Measurements from ENCODE around the gene THBD.

Gene THBD

DNA sequence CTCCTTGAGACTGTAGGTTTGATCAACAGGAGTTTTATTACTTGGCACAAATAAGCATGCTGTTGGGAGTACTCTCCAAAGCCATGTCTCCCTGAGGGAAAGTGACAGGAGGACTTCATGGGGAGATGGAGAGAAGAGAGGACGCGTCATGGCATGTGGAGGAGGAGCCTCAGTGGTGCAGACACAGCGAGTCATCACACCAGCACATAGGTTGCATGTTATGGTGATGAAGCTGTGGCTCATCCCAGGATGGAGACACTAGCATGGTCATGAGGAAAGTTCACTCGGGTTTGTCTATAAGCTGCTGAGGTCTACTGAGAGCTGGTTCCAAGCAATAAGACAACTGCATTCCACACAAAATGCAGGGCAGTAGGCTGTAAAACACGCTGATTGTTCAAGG lies 27.5 kb downstream of the THBD start:
- Mint-ChIP-seq H3K4me1 (ENCODE audit: low read depth) (no peaks in the 10 kb centered on the region), H3K36me3 (no peaks in the 10 kb centered on the region), H3K27ac (no peak overlapping the region), H3K9me3 (ENCODE audit: low read depth) (no peaks in the 10 kb centered on the region), H3K4me3 (no peak overlapping the region), H3K27me3 (no peaks in the 10 kb centered on the region)

DNA sequence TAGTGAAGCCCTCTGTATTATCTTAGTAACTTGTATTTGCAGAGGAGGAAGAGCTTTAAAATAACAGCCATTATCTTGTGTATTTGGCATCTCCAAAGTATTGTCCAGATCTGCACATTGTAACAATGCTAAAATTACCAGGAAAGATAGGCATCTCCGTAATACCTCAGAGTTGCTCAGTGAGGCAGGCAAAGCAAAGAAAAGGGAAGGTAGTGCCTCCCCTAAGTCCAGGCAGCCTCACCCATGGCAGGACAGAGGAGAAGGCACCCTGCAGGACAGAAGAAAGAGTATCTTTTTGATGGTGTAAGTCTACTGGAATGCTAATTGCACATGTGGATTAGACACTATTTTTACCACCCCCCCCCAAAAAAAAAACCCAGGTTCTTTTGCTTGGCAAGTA lies 27.9 kb downstream of the THBD start:
- H3K27ac Mint-ChIP-seq: no peak overlapping the region
- no peaks in the 10 kb centered on the region for H3K9me3 Mint-ChIP-seq (ENCODE audit: low read depth)
- no peaks in the 10 kb centered on the region for H3K4me1 Mint-ChIP-seq (ENCODE audit: low read depth)
- no peaks in the 10 kb centered on the region for H3K27me3 Mint-ChIP-seq
- H3K36me3 Mint-ChIP-seq: no peaks in the 10 kb centered on the region
- no peak overlapping the region for H3K4me3 Mint-ChIP-seq

- H3K9me3 Mint-ChIP-seq (ENCODE audit: low read depth): no peaks in the 10 kb centered on the region
- no peaks in the 10 kb centered on the region for H3K27me3 Mint-ChIP-seq
- no peaks in the 10 kb centered on the region for H3K36me3 Mint-ChIP-seq
- H3K27ac Mint-ChIP-seq: no peak overlapping the region
- H3K4me1 Mint-ChIP-seq (ENCODE audit: low read depth): no peaks in the 10 kb centered on the region
- H3K4me3 Mint-ChIP-seq: no peak overlapping the region
These were observed 29.0 kb downstream of the THBD start for GRCh38 chr20:23020230-23021018.

GRCh38 chr20:23019403-23019802 lies 30.1 kb downstream of the THBD start:
- no peaks in the 10 kb centered on the region for H3K36me3 Mint-ChIP-seq
- no peak overlapping the region for H3K4me3 Mint-ChIP-seq
- no peaks in the 10 kb centered on the region for H3K27me3 Mint-ChIP-seq
- no peaks in the 10 kb centered on the region for H3K4me1 Mint-ChIP-seq (ENCODE audit: low read depth)
- H3K27ac Mint-ChIP-seq: no peak overlapping the region
- no peaks in the 10 kb centered on the region for H3K9me3 Mint-ChIP-seq (ENCODE audit: low read depth)

DNA sequence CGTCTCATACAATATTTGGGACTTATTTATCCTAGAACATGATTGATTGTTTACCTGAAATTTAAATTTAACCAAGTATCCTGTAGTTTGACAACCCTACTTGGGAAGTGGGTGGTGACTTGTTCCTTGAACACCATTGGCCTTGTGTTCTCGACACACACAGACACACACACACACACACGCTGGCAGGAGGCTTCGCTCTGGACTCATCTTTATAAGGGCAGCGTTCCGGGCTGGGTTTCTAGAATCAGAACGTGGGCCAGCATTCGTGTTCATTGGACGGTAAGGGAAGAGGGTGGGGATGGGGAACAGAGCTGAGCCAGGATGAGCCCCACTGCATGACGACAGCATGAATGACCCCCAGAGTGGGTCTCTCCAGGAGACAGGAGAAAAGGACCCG lies 30.5 kb downstream of the THBD start:
- no peak overlapping the region for H3K4me3 Mint-ChIP-seq
- H3K36me3 Mint-ChIP-seq: no peaks in the 10 kb centered on the region
- no peaks in the 10 kb centered on the region for H3K4me1 Mint-ChIP-seq (ENCODE audit: low read depth)
- H3K27me3 Mint-ChIP-seq: no peaks in the 10 kb centered on the region
- no peaks in the 10 kb centered on the region for H3K9me3 Mint-ChIP-seq (ENCODE audit: low read depth)
- H3K27ac Mint-ChIP-seq: no peak overlapping the region

DNA sequence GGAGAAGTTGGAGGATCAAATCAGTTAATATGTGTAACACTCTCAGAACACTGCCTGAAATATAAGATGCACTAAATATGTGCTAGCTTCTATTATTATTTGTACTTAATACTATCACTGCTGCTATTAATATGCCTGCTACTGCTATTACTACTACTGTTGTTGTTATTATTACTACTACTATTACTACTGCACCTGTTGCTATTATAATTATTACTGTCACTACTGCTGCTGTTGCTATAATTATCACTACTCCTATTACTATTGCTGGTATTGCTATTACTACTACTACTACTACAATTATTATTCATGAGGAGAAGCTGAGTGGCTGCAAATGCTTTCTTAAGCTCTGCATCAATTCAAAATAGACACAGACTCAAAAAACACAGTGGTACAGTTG lies 31.0 kb downstream of the THBD start:
- no peaks in the 10 kb centered on the region for H3K4me1 Mint-ChIP-seq (ENCODE audit: low read depth)
- H3K27ac Mint-ChIP-seq: no peak overlapping the region
- no peaks in the 10 kb centered on the region for H3K27me3 Mint-ChIP-seq
- H3K9me3 Mint-ChIP-seq (ENCODE audit: low read depth): no peaks in the 10 kb centered on the region
- H3K36me3 Mint-ChIP-seq: no peaks in the 10 kb centered on the region
- H3K4me3 Mint-ChIP-seq: no peak overlapping the region

DNA sequence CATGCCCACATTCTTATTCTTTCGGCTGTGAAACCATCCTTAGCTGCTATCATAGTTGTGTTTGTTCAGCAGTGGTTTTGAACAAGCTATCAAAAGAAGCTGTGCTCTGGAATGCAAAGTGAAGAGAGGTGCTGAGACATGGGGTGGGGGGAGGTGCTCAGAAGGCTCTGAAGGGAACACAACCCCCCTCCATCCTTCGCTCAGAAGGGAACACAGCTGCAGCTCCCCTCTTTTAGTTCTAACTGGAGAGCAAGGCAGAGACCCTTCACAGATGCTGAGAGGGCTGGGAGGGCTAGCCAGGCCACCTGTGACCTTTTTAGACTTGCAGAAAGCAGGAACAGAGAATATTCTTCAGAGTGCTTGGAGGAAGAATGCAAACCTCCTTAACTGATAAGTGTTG lies 32.0 kb downstream of the THBD start:
- no peaks in the 10 kb centered on the region for H3K9me3 Mint-ChIP-seq (ENCODE audit: low read depth)
- H3K4me3 Mint-ChIP-seq: no peak overlapping the region
- no peaks in the 10 kb centered on the region for H3K4me1 Mint-ChIP-seq (ENCODE audit: low read depth)
- H3K27ac Mint-ChIP-seq: no peak overlapping the region
- no peaks in the 10 kb centered on the region for H3K27me3 Mint-ChIP-seq
- H3K36me3 Mint-ChIP-seq: no peaks in the 10 kb centered on the region

DNA sequence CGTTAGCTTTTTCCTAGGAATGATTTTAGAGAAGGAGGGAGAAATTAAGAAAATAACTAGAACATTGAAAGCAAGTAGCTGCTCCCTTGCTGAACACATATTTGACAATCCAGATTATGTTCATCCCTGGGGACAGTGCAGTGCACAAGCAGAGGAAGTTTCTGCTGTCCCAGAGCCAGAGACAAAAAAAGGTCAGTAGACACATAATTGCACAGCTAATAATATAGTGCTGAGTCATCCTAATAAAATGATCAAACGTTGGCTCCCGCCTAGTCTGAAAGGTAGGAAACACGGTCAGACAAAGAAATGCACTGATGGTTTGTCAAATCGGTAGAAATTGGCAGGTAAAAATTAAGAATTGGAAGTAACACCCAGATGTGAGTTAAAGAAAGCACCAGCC lies 36.0 kb downstream of the THBD start:
- no peaks in the 10 kb centered on the region for H3K4me1 Mint-ChIP-seq (ENCODE audit: low read depth)
- H3K4me3 Mint-ChIP-seq: no peak overlapping the region
- H3K27me3 Mint-ChIP-seq: peaks cover 2% of the 10 kb centered on the region
- H3K9me3 Mint-ChIP-seq (ENCODE audit: low read depth): no peaks in the 10 kb centered on the region
- H3K27ac Mint-ChIP-seq: no peak overlapping the region
- H3K36me3 Mint-ChIP-seq: no peaks in the 10 kb centered on the region

- H3K4me1 Mint-ChIP-seq (ENCODE audit: low read depth): no peaks in the 10 kb centered on the region
These were observed 38.3 kb downstream of the THBD start for GRCh38 chr20:23011008-23011721.

DNA sequence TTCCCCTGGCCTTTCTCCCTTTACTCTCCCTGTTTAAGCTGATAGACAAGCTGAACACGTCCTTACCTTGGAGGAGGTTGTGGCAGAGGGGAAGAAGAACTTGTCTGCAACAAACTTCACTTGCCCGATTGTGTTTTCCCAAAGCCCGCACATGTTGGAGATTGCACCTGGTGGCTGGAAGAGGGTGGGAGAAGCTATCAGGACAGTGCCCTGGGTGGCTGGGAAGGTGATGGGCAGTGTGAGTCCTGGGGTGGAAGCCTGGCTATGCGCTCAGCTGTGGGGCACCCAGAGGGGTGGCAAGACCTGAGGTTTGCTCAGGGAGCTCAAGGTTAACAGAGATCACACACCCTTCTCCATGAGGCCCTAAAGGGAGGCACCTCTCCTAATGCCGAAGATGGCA lies 39.4 kb downstream of the THBD start:
- H3K27ac Mint-ChIP-seq: no peak overlapping the region
- no peaks in the 10 kb centered on the region for H3K4me1 Mint-ChIP-seq (ENCODE audit: low read depth)
- H3K27me3 Mint-ChIP-seq: peaks cover 2% of the 10 kb centered on the region
- no peak overlapping the region for H3K4me3 Mint-ChIP-seq
- H3K36me3 Mint-ChIP-seq: no peaks in the 10 kb centered on the region
- no peaks in the 10 kb centered on the region for H3K9me3 Mint-ChIP-seq (ENCODE audit: low read depth)

More at GRCh38 chr20:23011008-23011721, 38.3 kb downstream of the THBD start:
- no peaks in the 10 kb centered on the region for H3K9me3 Mint-ChIP-seq (ENCODE audit: low read depth)
- H3K27me3 Mint-ChIP-seq: peaks cover 2% of the 10 kb centered on the region
- H3K36me3 Mint-ChIP-seq: no peaks in the 10 kb centered on the region
- no peak overlapping the region for H3K4me3 Mint-ChIP-seq
- no peak overlapping the region for H3K27ac Mint-ChIP-seq

- Mint-ChIP-seq H3K4me3 (no peak overlapping the region), H3K27ac (no peak overlapping the region), H3K27me3 (peaks cover 2% of the 10 kb centered on the region), H3K36me3 (no peaks in the 10 kb centered on the region), H3K4me1 (ENCODE audit: low read depth) (no peaks in the 10 kb centered on the region), H3K9me3 (ENCODE audit: low read depth) (no peaks in the 10 kb centered on the region)
These were observed 39.8 kb downstream of the THBD start for GRCh38 chr20:23009636-23010035.

DNA sequence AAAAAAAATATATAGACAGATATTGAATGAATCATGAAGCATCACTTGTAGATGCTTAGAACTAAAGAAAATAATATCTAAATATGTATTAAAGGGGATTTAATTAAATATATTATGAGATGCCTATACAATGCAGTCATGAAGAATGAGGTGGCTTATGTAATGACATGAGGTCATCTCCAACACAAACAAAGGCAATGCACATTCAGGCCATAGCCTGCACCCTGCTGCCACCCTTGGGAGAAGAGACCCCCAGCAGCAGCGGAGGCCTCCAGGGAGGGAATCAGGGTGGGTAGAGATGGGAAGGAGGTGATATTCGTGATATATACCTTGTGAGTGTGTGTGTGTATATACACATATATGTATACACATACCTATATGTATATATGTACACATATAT lies 40.8 kb downstream of the THBD start:
- no peaks in the 10 kb centered on the region for H3K9me3 Mint-ChIP-seq (ENCODE audit: low read depth)
- H3K4me3 Mint-ChIP-seq: no peak overlapping the region
- H3K4me1 Mint-ChIP-seq (ENCODE audit: low read depth): no peaks in the 10 kb centered on the region
- H3K27ac Mint-ChIP-seq: no peak overlapping the region
- peaks cover 2% of the 10 kb centered on the region for H3K27me3 Mint-ChIP-seq
- no peaks in the 10 kb centered on the region for H3K36me3 Mint-ChIP-seq

GRCh38 chr20:23007886-23008655 lies 41.4 kb downstream of the THBD start:
- H3K4me3 Mint-ChIP-seq: no peak overlapping the region
- H3K36me3 Mint-ChIP-seq: no peaks in the 10 kb centered on the region
- H3K27me3 Mint-ChIP-seq: peaks cover 2% of the 10 kb centered on the region
- no peaks in the 10 kb centered on the region for H3K4me1 Mint-ChIP-seq (ENCODE audit: low read depth)
- no peak overlapping the region for H3K27ac Mint-ChIP-seq
- H3K9me3 Mint-ChIP-seq (ENCODE audit: low read depth): no peaks in the 10 kb centered on the region

- Mint-ChIP-seq H3K27me3 (peaks cover 2% of the 10 kb centered on the region), H3K4me3 (no peak overlapping the region), H3K9me3 (ENCODE audit: low read depth) (no peaks in the 10 kb centered on the region), H3K27ac (no peak overlapping the region), H3K36me3 (no peaks in the 10 kb centered on the region), H3K4me1 (ENCODE audit: low read depth) (no peaks in the 10 kb centered on the region)
These were observed 42.0 kb downstream of the THBD start for GRCh38 chr20:23007462-23007861.

DNA sequence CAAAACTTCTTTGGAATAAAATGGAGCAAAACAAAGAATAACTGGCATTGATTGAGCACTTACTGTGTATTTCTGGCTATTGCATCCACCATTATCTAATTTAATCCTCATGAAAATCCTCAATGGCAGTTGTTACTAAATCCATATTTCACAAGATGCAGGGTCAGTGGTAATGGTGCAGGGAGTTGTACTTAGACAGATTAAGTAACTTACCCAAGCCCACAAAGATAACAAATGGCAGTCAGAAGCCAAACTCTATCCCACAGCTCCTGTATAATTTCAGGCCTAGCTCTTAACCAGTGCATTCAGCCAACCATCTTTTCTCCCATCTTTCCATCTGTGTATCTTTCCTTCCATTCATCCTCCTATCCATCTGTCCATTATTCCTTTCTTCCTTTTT lies 43.7 kb downstream of the THBD start:
- Mint-ChIP-seq H3K27ac (no peak overlapping the region), H3K36me3 (no peaks in the 10 kb centered on the region), H3K4me1 (ENCODE audit: low read depth) (no peaks in the 10 kb centered on the region), H3K27me3 (peaks cover 2% of the 10 kb centered on the region), H3K4me3 (no peak overlapping the region), H3K9me3 (ENCODE audit: low read depth) (no peaks in the 10 kb centered on the region)

Data from activated naive CD8-positive, alpha-beta T cell (primary cell).